Stimulated activated CD4-positive, alpha-beta T cell treated with anti-CD3 and anti-CD28 coated beads, TNF-alpha, amount 100 ng/mL, for 1 hour (primary cell): ENCODE data around the gene UBE2E2.

Experiments used
- DNase-seq, 3 donors: peaks; one replicate each; pipeline ENCODE4 v3.0.0-alpha.2; 2020; ENCODE audit warnings: low read depth in 3 of 3, low spot score in 1 of 3

Gene UBE2E2

DNA sequence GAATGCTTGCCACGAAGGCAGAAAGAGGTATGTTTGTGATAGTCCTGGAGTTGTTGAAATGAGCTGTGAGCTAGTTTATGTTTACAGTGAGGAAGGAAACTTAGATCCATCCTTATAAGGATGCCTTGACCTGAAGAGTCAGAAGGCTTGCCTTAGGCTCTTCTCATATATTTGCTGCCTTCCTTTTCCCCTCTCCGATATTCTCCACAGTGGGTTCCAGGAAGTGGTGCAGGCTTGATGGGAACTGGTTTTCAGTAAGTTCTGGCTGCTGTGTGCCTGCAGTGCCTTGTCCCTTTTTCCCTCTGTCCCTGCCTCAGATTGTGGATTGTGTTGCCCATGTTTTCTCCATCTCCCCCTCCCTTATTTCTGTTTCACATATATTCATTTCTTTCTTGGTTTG is 315.3 kb downstream of the UBE2E2 start:
- no peak for DNase-seq

- DNase-seq, result no peak
These were observed 316.4 kb downstream of the UBE2E2 start for GRCh38 chr3:23519314-23520208.

DNA sequence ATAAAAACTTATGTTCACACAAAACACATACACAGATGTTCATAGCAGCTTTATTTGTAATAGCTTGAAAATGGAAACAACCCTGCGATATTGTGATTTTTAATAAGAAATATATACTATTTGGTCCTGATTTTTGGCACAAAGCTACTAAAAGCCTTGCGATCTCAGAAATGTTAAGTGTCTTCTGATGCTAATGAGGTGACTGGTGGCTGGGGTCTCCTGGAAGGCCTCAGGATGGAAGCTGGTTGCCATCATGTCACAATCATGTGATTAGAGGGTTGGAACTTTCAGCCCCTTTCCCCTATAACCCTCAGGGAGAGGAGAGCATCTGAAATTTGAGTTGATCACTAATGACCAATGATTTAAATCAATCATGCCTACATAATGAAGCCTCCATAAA is 324.2 kb downstream of the UBE2E2 start:
- DNase-seq, result no peak

- DNase-seq, result no peak
These were observed 330.5 kb downstream of the UBE2E2 start for GRCh38 chr3:23533596-23533995.

DNA sequence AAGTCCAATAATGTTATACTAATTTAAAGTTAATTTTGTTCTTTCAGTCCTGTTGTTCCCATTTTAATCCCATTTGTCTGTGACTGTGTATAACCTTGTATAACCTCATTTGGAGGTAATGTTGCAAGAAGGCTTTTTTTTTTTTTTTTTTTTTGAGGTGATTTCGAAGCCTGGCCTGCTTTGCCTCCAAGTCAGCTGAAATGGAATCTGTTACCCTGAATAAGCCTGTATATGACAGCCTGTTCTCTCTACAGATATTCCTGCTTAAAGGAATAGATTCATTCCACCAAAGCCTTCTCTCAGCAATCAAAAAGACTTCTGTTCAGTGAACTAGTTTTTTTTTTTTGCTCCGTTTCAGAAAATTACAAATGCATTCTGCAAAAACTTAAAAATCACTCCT is 330.9 kb downstream of the UBE2E2 start:
- no peak for DNase-seq

- DNase-seq, result no peak
These were observed 334.0 kb downstream of the UBE2E2 start for GRCh38 chr3:23537101-23537551.

DNA sequence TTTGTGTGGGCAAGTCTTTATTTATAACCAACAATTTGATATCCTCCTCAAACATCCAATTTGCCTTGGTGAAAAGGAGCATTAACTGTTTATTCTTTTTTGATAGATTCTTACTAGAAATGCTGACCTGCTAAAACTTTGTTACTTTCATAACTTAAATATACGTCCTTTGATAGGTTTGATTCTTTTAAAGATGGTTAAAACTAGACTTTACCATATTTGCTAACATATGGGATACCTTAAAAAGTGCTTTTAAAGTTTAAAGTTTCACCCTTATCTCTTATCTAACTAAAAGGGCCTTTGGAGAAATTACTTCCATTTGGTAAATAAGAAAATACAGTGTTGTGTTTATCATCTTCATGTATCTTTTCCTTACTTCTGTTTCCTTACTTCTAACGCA is 336.1 kb downstream of the UBE2E2 start:
- no peak for DNase-seq

- no peak for DNase-seq
These were observed 337.5 kb downstream of the UBE2E2 start for GRCh38 chr3:23540600-23540999.

- DNase-seq, result no peak
These were observed 339.0 kb downstream of the UBE2E2 start for GRCh38 chr3:23542079-23542478.

GRCh38 chr3:23546181-23546580 is 343.1 kb downstream of the UBE2E2 start:
- DNase-seq, result no peak

DNA sequence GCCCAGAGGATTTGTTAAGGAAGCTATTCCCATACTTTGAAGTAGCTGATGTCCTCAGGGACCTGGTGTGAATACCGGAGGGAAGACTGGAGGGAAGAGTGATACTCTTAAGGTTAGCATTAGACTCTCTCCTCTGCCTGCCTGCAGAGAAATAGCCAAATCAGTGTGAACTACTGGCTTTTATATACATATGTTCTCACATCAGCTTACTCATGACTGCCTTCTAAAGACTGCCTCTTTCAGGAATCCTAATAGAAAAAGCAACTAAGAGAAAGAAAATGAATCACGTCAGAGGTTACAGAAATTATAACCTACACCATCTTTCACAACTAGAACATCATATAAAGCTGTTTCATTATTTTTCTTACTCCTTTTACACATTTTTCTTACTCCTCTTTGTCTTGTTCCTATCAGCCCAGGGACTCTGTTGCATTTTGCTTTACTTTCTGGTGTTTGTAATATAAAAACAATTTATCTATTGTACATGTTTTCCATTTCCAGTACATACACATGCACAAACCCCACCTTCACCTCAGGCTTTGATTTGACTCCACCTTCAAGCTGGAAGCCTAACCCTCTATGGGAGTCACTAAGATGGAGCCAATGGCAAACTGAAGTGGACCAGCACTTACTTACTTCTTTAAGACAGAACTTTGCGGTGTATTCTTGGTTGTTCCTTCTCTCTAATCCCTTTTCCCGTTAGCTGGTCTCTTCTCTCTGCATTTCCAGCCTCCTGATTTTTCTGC is 345.0 kb downstream of the UBE2E2 start:
- no peak for DNase-seq

DNA sequence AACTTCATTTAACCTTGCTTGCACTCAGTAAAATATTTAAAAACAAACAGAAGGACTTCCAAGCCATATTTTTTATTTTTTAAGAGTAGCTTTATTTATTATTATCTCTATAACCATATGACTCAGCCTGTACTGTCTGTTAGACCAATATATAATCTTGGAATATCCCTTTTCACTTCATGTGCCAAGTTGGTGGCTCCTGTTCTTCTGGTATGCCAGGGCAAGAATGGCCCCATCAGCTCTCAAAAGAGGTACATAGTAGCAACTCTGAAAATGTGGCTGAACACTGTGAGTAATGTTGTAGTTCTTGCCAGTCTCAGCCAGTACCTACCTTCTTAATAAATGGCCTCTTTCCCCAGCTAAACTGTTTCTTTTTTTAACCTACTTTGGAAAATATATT is 345.6 kb downstream of the UBE2E2 start:
- no peak for DNase-seq

GRCh38 chr3:23549148-23549910 is 346.2 kb downstream of the UBE2E2 start:
- DNase-seq, result no peak

- no peak for DNase-seq
These were observed 347.3 kb downstream of the UBE2E2 start for GRCh38 chr3:23550402-23550801.

GRCh38 chr3:23552506-23552905 is 349.4 kb downstream of the UBE2E2 start:
- no peak for DNase-seq

GRCh38 chr3:23553353-23553752 is 350.2 kb downstream of the UBE2E2 start:
- DNase-seq, result no peak

DNA sequence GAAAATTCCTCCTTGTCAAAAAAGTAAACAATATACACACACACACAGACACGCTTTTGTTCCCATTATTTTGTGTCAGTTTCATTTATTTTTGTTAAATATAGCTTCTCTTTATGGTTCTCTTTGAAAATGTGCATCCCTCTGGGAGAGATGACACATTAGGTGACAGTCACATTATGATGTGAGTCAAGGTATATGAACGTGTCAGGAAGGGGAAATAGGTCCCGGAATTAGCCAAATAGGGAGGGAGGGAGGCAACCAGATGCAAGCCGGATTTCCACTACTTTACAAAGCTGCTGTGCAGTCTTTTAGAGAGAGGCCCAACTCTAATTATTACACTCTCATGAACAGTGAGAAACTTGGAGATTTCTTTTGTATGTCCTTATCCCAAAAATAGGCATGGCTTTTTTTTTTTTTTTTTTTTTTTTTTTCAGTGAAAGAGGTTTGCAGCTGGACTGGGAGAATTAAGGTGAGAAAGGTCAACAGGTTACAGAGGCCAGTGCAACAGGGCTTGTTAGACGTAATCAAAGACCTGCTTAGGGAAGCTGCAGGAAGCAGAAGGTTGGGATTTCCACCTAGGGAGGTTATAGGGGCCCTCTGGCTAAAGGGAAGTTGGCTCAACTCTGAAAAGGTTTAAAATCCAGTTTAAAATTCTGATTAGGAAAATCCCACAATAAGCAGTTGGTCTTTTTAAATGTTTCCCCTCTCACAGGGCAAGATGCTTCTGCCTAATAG is 362.1 kb downstream of the UBE2E2 start:
- no peak for DNase-seq

DNA sequence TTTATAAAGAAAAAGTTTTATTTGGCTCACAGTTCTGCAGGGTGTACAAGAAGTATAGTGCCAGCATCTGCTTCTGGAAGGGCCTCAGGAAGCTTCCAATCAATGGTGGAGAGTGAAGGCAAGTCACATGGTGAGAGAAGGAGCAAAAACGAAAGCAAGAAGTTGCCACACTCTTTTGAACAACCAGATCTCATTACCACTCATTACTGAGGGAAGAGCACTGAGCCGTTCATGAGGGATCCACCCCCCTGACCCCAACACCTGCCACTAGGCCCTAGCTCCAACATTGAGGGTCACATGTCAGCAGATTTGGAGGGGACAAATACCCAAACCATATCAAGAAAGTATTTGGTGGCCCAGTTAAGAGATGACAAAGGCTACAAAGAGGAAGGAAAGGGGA is 363.4 kb downstream of the UBE2E2 start:
- DNase-seq, result no peak

GRCh38 chr3:23567917-23568316 is 364.8 kb downstream of the UBE2E2 start:
- no peak for DNase-seq

- DNase-seq, result no peak
These were observed 370.7 kb downstream of the UBE2E2 start for GRCh38 chr3:23573827-23574226.

DNA sequence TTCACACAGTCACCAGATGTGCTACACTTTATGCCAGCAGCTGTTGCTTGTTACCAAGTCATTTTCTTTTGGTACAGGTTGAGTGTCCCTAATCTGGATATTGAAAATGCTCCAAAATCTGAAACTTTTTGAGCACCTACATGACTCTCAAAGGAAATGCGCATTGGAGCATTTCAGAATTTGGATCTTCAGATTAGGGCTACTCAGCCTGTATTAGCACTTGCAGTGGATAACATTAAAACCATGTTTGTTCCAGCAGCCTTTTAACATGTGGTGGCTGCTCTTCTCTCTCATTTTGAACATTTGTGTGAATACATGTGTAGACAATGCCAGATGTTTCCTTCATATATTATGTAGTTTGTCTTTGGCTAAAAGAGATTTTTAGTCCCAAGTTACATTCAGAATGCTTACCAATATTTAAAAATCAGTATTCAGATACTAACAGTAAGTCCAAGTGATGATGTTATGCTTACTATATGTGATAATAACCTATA is 371.7 kb downstream of the UBE2E2 start:
- no peak for DNase-seq
